Caki2 (cell line): ENCODE results near the gene UBALD2. TPM values are rescaled to one million over a fixed set of nuclear protein-coding genes. Genes with fewer than 3 reads are reported as not detected.
"Not testable (repeated sequence)": the region's sequence is repeated elsewhere in the genome, so short reads cannot be mapped to it uniquely, and the experiment has no call there.

Experiments used
- DNase-seq: peaks from one replicate; pipeline ENCODE4 v3.0.0-alpha.2; 2015; ENCODE audit warnings: low read depth
- in situ Hi-C: cut with HindIII; loops from 2 replicates; pipeline ENCODE4 v1.10.0; 2016; ENCODE audit warnings: low sequenced_read_pairs, low pct_unique_long_range_greater_than_20kb, mixed read lengths
- total RNA-seq: library from RNA; depleted of rRNA; stranded (reverse); fragments of >200 nt; shearing (Covaris generic); gene quantifications from 2 replicates; pipeline ENCODE4 v1.2.3, GENCODE V29; 2014; ENCODE audit warnings: low replicate concordance; rRNA removed

Gene UBALD2
- 4.8 and 6.5 TPM in 2 replicates for total RNA-seq

GRCh38 chr17:76264755-76265623 lies at the start of gene UBALD2:
Gene UBALD2, plus strand, starts transcription at chr17:76265348. Its CDS starts 158 bp downstream, at chr17:76265506.
- peak; percentile 100 for DNase-seq
- in situ Hi-C loops: no loop called here

- in situ Hi-C loops: no loop called here
- DNase-seq: no peak
Measured at GRCh38 chr17:76217081-76217480, 48.1 kb upstream of the UBALD2 start.

- in situ Hi-C loops: no loop called here
- DNase-seq: no peak
Measured at GRCh38 chr17:76219670-76220383, 45.3 kb upstream of the UBALD2 start.

GRCh38 chr17:76223802-76224201 lies 41.3 kb upstream of the UBALD2 start:
- DNase-seq: no peak
- in situ Hi-C loops: no loop called here

GRCh38 chr17:76225373-76226086 lies 39.6 kb upstream of the UBALD2 start:
- DNase-seq, in situ Hi-C loops: not testable (repeated sequence)

- DNase-seq, in situ Hi-C loops: not testable (repeated sequence)
Measured at GRCh38 chr17:76226749-76227148, 38.4 kb upstream of the UBALD2 start.

- in situ Hi-C loops: no loop called here
Measured at GRCh38 chr17:76232342-76232741, 32.8 kb upstream of the UBALD2 start.

GRCh38 chr17:76233588-76234353 lies 31.4 kb upstream of the UBALD2 start:
- no peak for DNase-seq
- in situ Hi-C loops: no loop called here

More at GRCh38 chr17:76232342-76232741, 32.8 kb upstream of the UBALD2 start:
- no peak for DNase-seq

- no peak for DNase-seq
- in situ Hi-C loops: no loop called here
Measured at GRCh38 chr17:76234354-76234679, 30.8 kb upstream of the UBALD2 start.

GRCh38 chr17:76235883-76236282 lies 29.3 kb upstream of the UBALD2 start:
- DNase-seq: no peak
- in situ Hi-C loops: no loop called here

GRCh38 chr17:76236603-76237002 lies 28.5 kb upstream of the UBALD2 start:
- in situ Hi-C loops: no loop called here
- DNase-seq: no peak

GRCh38 chr17:76237859-76238313 lies 27.3 kb upstream of the UBALD2 start:
- in situ Hi-C loops: no loop called here
- peak; percentile 77 for DNase-seq

GRCh38 chr17:76238847-76239537 lies 26.2 kb upstream of the UBALD2 start:
- no peak for DNase-seq
- in situ Hi-C loops: no loop called here

- in situ Hi-C loops: no loop called here
- DNase-seq: no peak
Measured at GRCh38 chr17:76239538-76240274, 25.4 kb upstream of the UBALD2 start.

GRCh38 chr17:76240461-76241203 lies 24.5 kb upstream of the UBALD2 start, which contains the start of gene RNF157:
Gene RNF157, minus strand, starts transcription at chr17:76240493. Its CDS starts 253 bp downstream, at chr17:76240240.
- in situ Hi-C loops: no loop called here
- DNase-seq: peak; percentile 74

- in situ Hi-C loops: no loop called here
- no peak for DNase-seq
Measured at GRCh38 chr17:76241204-76241538, 24.0 kb upstream of the UBALD2 start.
